Gastroesophageal sphincter (tissue), 4 donors: ENCODE results near the gene IFT122. TPM values are rescaled to one million over a fixed set of nuclear protein-coding genes. Genes with fewer than 3 reads are reported as not detected.

Experiments used
- ATAC-seq: fragments of 150-250 bp; one replicate; pipeline ENCODE4 v1.9.1; 2016; ENCODE audit warnings: mild to moderate bottlenecking, moderate library complexity
- H3K27ac ChIP-seq, 4 donors: fragments of 200-600 bp; sonication (generic) in 3 of 4; 1 replicate in 3 of 4; 2 replicates in 1 of 4; pipeline ENCODE4 v1.5.1; 2016 to 2019
- H3K27me3 ChIP-seq: fragments of 200-600 bp; sonication (generic); one replicate; pipeline ENCODE4 v1.5.1; 2019
- H3K36me3 ChIP-seq, 2 donors: fragments of 200-600 bp; sonication (generic); one replicate each; pipeline ENCODE4 v1.5.1; 2019; ENCODE audit warnings: control low read depth in 1 of 2
- H3K4me1 ChIP-seq, 3 donors: fragments of 200-600 bp; sonication (generic); 1 replicate in 2 of 3; 2 replicates in 1 of 3; pipeline ENCODE4 v1.5.1; 2016 to 2019; ENCODE audit warnings: control low read depth in 2 of 3
- H3K4me3 ChIP-seq, 2 donors: fragments of 200-600 bp; sonication (generic); one replicate each; pipeline ENCODE4 v1.5.1; 2019; ENCODE audit warnings: mild to moderate bottlenecking in 1 of 2, moderate library complexity in 1 of 2
- H3K9me3 ChIP-seq, 3 donors: fragments of 200-600 bp; sonication (generic); one replicate each; pipeline ENCODE4 v1.5.1; 2017 to 2019; ENCODE audit warnings: control low read depth in 2 of 3
- CTCF ChIP-seq, 4 experiments: fragments of 200-600 bp in 2 of 4; fragments of 450-650 bp in 2 of 4; sonication (generic) in 1 of 4; IDR thresholded peaks; one replicate each; pipeline ENCODE4 v1.5.1; 2017 to 2019; ENCODE audit warnings: antibody characterized with exemption in 4 of 4, mild to moderate bottlenecking in 2 of 4, moderate library complexity in 2 of 4
- EP300 ChIP-seq: sonication (generic); formaldehyde crosslinking; IDR thresholded peaks from one replicate; pipeline ENCODE4 v1.6.1; 2017; ENCODE audit warnings: antibody characterized with exemption, mild to moderate bottlenecking
- POLR2A ChIP-seq, 2 donors: fragments of 450-650 bp; IDR thresholded peaks; one replicate each; pipeline ENCODE4 v1.6.1; 2017; ENCODE audit warnings: antibody characterized with exemption in 2 of 2, mild to moderate bottlenecking in 2 of 2, moderate library complexity in 1 of 2
- POLR2AphosphoS5 ChIP-seq: sonication (generic); formaldehyde crosslinking; IDR thresholded peaks from one replicate; pipeline ENCODE4 v1.6.1; 2017; ENCODE audit warnings: antibody characterized with exemption
- WGBS, 2 donors: methylation state at CpG; one replicate each; pipeline ENCODE4 v1.1.5; 2018; ENCODE audit warnings: low coverage in 1 of 2; 5-methylcytosine and 5-hydroxymethylcytosine counted together
- total RNA-seq, 4 donors: library from RNA; depleted of rRNA; stranded (reverse); fragments of >200 nt; gene quantifications; one replicate each; pipeline ENCODE4 v1.1.0, GENCODE V29; 2016

IFT122 gene
- total RNA-seq, 4 donors from 2014 or later, result 18.1 to 38.3 (median 26.8) TPM

DNA sequence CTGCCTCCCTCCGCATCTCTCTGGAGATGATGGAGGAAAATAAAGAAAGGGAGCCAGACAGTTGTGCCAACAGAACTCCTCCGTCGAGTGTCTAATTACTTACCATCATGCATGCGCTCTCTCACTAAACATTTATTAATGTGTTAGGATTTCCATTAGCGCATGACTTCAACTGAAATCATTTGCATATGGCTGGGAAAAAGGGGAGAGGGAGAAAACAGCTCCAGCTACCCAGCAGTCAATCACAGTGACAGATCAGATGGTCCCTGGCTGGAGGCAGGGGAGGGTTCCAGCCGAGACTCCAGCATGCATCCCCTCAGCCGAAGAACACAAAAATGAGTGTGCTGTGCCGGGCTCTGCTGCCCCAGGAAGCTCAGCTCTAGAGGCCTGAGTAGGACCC is 81.6 kb downstream of the IFT122 start:
- Histone ChIP-seq H3K27ac (no peak overlapping the region), H3K9me3 (no peaks in the 10 kb centered on the region), H3K27me3 (no peaks in the 10 kb centered on the region), H3K4me3 (no peak overlapping the region), H3K36me3 (peaks cover 0 to 39% of the 10 kb centered on the region in 2 donors), H3K4me1 (no peaks in the 10 kb centered on the region)
- WGBS, 2 donors, result 66 to 67% methylated on average over 3 to 7 of the region's 8 CpGs
- no peak for ATAC-seq
- TF ChIP-seq POLR2A (IDR thresholded peaks at IDR 0.05), result no peak
- no peak for TF ChIP-seq CTCF (IDR thresholded peaks at IDR 0.05)
- no peak for TF ChIP-seq EP300

- no CpG with 5 or more reads among the region's 5 CpGs for WGBS, 2 donors
These were observed 82.9 kb downstream of the IFT122 start for GRCh38 chr3:129522953-129523352.

DNA sequence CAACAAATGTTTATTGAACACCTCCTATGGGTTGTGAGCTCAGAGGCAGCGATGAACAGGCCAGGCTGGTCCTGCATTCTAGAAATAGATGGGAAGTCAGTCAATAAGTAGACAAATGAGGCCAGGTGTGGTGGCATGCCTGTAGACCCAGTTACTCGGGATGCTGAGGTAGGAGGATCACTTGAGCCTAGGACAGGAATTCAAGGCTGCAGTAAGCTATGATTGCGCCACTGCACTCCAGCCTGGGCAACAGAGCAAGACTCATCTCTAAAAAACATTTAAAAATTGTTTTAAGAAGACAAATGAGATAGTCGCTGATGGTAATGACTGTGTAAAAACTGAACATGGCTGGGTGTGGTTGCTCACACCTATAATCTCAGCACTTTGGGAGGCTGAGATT is 84.1 kb downstream of the IFT122 start:
- WGBS, 2 donors, result 100% methylated on average over 3 to 4 of the region's 4 CpGs
- ATAC-seq, result no peak
- TF ChIP-seq POLR2AphosphoS5 (no peak), EP300 (no peak), CTCF (IDR thresholded peaks at IDR 0.05) (no peak), POLR2A (IDR thresholded peaks at IDR 0.05) (no peak)
- H3K9me3 ChIP-seq, result no peaks in the 10 kb centered on the region
- peaks cover 0 to 14% of the 10 kb centered on the region in 2 donors for H3K36me3 ChIP-seq
- no peak overlapping the region for H3K27ac ChIP-seq
- no peaks in the 10 kb centered on the region for H3K27me3 ChIP-seq
- H3K4me1 ChIP-seq, result no peaks in the 10 kb centered on the region
- H3K4me3 ChIP-seq, result no peak overlapping the region

More at GRCh38 chr3:129522953-129523352, 82.9 kb downstream of the IFT122 start:
- no peaks in the 10 kb centered on the region for H3K9me3 ChIP-seq
- ATAC-seq, result no peak
- no peak overlapping the region for H3K4me3 ChIP-seq
- no peaks in the 10 kb centered on the region for H3K4me1 ChIP-seq
- H3K27me3 ChIP-seq, result no peaks in the 10 kb centered on the region
- no peak overlapping the region for H3K27ac ChIP-seq
- H3K36me3 ChIP-seq, result peaks cover 0 to 25% of the 10 kb centered on the region in 2 donors
- no peak for TF ChIP-seq POLR2A (IDR thresholded peaks at IDR 0.05)

- Histone ChIP-seq H3K9me3 (no peaks in the 10 kb centered on the region), H3K4me3 (no peak overlapping the region), H3K27me3 (no peaks in the 10 kb centered on the region), H3K4me1 (peaks cover 0 to 6% (median 0%) of the 10 kb centered on the region in 3 donors), H3K36me3 (peaks cover 0 to under 1% of the 10 kb centered on the region in 2 donors), H3K27ac (no peak overlapping the region)
- no peak for TF ChIP-seq POLR2AphosphoS5
- no peak for TF ChIP-seq POLR2A (IDR thresholded peaks at IDR 0.05)
- TF ChIP-seq EP300, result no peak
- no peak for TF ChIP-seq CTCF (IDR thresholded peaks at IDR 0.05)
- WGBS, 2 donors, result 83% methylated on average over 3 to 4 of the region's 8 CpGs
- ATAC-seq, result no peak
These were observed 85.4 kb downstream of the IFT122 start for GRCh38 chr3:129525341-129525968.

DNA sequence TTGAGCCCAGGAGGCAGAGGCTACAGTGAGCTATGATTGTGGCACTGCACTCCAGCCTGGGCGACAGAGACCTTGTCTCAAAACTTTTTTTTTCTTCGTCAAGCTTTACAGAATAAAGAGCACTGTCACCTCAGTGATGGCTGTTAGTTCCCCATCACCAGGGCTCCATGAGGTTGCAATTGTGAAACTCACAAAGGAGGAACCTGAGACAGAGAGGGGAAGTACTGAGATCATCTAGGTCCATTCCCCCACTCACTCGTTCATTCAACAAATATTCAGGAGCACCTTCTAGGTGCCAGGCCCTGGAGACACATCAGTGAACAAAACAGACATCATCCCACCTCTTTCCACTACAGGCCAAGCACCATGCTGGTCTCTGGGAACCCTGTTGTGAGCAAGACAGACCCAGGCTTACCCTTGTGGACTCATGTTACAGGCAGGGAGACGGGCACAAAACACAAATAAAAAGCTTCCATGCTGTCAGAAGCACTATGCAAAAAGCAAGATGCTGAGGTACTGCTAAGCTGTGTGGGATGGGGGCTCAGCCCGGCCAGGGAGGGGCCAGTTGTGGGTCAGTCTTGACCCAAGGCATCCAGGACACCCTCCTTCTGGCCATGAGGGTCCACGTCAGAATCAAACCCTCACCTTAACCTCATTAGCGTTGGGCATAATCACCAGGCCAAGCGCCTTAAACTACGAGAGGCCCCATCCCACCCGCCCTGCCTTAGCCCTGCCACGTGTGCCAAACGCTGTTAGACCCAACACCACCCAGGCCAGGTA is 86.3 kb downstream of the IFT122 start:
- Histone ChIP-seq H3K27me3 (no peaks in the 10 kb centered on the region), H3K27ac (no peak overlapping the region), H3K36me3 (no peaks in the 10 kb centered on the region), H3K4me1 (peaks cover 0 to 6% (median 0%) of the 10 kb centered on the region in 3 donors), H3K9me3 (no peaks in the 10 kb centered on the region), H3K4me3 (no peak overlapping the region)
- no peak for ATAC-seq
- no peak for TF ChIP-seq CTCF (IDR thresholded peaks at IDR 0.05)
- TF ChIP-seq EP300, result no peak
- no peak for TF ChIP-seq POLR2A (IDR thresholded peaks at IDR 0.05)
- 79 to 83% methylated on average over 4 to 8 of the region's 12 CpGs for WGBS, 2 donors
